T-helper 17 cell (primary cell): ENCODE data around the gene MAPK12. TPM values are rescaled to one million over a fixed set of nuclear protein-coding genes. Genes with fewer than 3 reads are reported as not detected.

ENCODE experiments used
- ATAC-seq: fragments of 150-1000 bp; cut with Tn5 transposase; 2 replicates; pipeline ENCODE4 v1.10.0; 2021; ENCODE audit warnings: mild to moderate bottlenecking, moderate library complexity
- DNase-seq, 3 donors: peaks; one replicate each; pipeline versions ENCODE4 v3.0.0 to v3.0.0-alpha.2; 2020 to 2021
- H3K9me3 ChIP-seq: one replicate; pipeline ENCODE4 v1.7.0; 2013; ENCODE audit warnings: low read length, mild to moderate bottlenecking; ENCODE audit not compliant: control insufficient read depth, poor library complexity, severe bottlenecking
- H3K27ac Mint-ChIP-seq: one replicate; pipeline ENCODE4 v1.8.0; 2022; ENCODE audit warnings: mild to moderate bottlenecking, moderate library complexity, mixed read lengths
- H3K27me3 Mint-ChIP-seq: one replicate; pipeline ENCODE4 v1.8.0; 2022; ENCODE audit warnings: mixed read lengths
- H3K36me3 Mint-ChIP-seq: one replicate; pipeline ENCODE4 v1.8.0; 2022; ENCODE audit warnings: low read depth, mixed read lengths
- H3K4me1 Mint-ChIP-seq: one replicate; pipeline ENCODE4 v1.8.0; 2022; ENCODE audit warnings: mild to moderate bottlenecking, mixed read lengths
- H3K4me3 Mint-ChIP-seq: one replicate; pipeline ENCODE4 v1.8.0; 2022; ENCODE audit warnings: mild to moderate bottlenecking, moderate library complexity, mixed read lengths
- total RNA-seq, 4 donors: library from RNA in 2 of 4; stranded (reverse) in 2 of 4; gene quantifications; one replicate each; pipeline ENCODE4 v1.2.3 and lab custom pipeline; 2022 to 2026

MAPK12 gene
- total RNA-seq, 2 donors from 2014 or later: 1.7 to 1.9 TPM

GRCh38 chr22:50245214-50246072, 16.0 kb downstream of the MAPK12 start:
- H3K36me3 Mint-ChIP-seq: peaks cover 2% of the 10 kb centered on the region
- peaks cover 25% of the 10 kb centered on the region for H3K4me1 Mint-ChIP-seq
- no peaks in the 10 kb centered on the region for H3K9me3 ChIP-seq
- ATAC-seq (peak; percentile 30), DNase-seq (peak in 1 of 3 donors; percentile 67)
- H3K4me3 Mint-ChIP-seq: peak overlapping the region; percentile 94
- H3K27me3 Mint-ChIP-seq: no peaks in the 10 kb centered on the region
- H3K27ac Mint-ChIP-seq: peak overlapping the region; percentile 92

GRCh38 chr22:50244420-50245213, 16.9 kb downstream of the MAPK12 start, which contains the start of gene TUBGCP6:
TSS of gene TUBGCP6 (minus strand) at chr22:50245023. CDS start at chr22:50244459, 564 bp downstream.
- no peaks in the 10 kb centered on the region for H3K9me3 ChIP-seq
- peak; percentile 81 to 87 (median 86) for DNase-seq
- Mint-ChIP-seq H3K27ac (peak within 1 kb of the TSS; percentile 92), H3K36me3 (peaks cover 2% of the 10 kb centered on the region), H3K27me3 (no peaks in the 10 kb centered on the region), H3K4me3 (peak within 1 kb of the TSS; percentile 94), H3K4me1 (peaks cover 29% of the 10 kb centered on the region)
- ATAC-seq: peak; percentile 76

DNA sequence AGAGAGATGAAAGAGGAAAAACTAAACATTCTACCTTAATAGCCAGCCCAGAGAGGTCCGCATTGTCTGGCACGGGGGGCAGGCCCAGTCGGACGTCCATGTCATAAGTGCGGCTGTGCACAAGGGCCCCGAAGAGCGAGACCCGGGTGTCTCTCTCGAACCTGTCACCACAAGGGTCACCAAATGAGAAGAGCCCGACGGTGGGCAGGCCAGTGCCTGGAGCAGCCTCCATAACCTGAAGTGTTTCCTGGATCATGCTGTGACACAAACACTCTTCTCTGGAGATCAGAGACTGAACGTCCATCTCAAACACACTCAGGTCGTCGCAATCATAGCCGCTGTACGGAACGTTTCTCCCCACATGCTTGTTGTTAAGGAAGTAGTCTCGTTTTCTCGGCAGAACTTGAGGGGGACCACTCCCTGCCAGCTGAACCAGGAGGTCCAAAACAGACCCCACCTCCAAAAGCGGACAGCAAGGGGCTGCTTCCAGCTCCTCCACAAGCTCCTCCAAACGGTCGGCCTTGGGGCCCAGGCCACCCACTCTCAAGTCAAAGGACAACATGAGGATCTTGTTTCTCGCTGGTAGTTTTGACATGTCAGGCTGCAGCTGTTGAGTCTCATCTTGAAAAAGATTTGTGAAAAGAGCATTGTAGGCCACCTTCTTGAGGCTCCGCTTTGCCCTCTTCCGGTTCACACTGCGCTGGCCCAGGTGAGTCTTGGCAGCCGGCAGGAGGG, 17.6 kb downstream of the MAPK12 start:
- H3K9me3 ChIP-seq: no peaks in the 10 kb centered on the region
- DNase-seq (no peak), ATAC-seq (no peak)
- no peaks in the 10 kb centered on the region for H3K27me3 Mint-ChIP-seq
- peak overlapping the region; percentile 94 for H3K4me3 Mint-ChIP-seq
- H3K27ac Mint-ChIP-seq: peak overlapping the region; percentile 92
- H3K36me3 Mint-ChIP-seq: peaks cover 2% of the 10 kb centered on the region
- H3K4me1 Mint-ChIP-seq: peaks cover 29% of the 10 kb centered on the region

GRCh38 chr22:50242406-50242949, 19.0 kb downstream of the MAPK12 start:
- H3K4me3 Mint-ChIP-seq: peak overlapping the region; percentile 94
- DNase-seq: no peak
- ATAC-seq: no peak
- H3K36me3 Mint-ChIP-seq: peaks cover 2% of the 10 kb centered on the region
- H3K9me3 ChIP-seq: no peaks in the 10 kb centered on the region
- H3K27ac Mint-ChIP-seq: peak overlapping the region; percentile 92
- H3K4me1 Mint-ChIP-seq: peaks cover 27% of the 10 kb centered on the region
- H3K27me3 Mint-ChIP-seq: no peaks in the 10 kb centered on the region

DNA sequence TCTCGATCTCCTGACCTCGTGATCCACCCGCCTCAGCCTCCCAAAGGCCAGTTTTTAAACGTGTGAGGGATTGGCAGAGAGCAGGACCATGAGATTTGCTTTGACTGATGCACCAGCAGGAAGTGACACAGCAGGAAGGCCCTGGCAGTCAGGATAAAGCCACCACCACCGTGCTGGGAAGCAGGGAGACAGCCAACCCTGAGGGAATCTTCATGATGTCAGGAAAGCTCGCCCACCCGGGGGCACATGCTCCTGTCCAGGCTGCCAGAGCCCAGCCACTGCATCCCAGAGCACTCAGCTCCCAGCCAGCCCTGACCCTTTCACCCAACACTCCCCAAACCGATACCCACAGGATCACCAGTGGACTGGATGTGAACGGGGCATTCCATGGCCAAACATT, 22.7 kb downstream of the MAPK12 start:
- ATAC-seq: no peak
- Mint-ChIP-seq H3K36me3 (peaks cover 2% of the 10 kb centered on the region), H3K27me3 (no peaks in the 10 kb centered on the region), H3K27ac (no peak overlapping the region), H3K4me1 (peaks cover 35% of the 10 kb centered on the region), H3K4me3 (no peak overlapping the region)
- no peak for DNase-seq
- H3K9me3 ChIP-seq: no peaks in the 10 kb centered on the region

DNA sequence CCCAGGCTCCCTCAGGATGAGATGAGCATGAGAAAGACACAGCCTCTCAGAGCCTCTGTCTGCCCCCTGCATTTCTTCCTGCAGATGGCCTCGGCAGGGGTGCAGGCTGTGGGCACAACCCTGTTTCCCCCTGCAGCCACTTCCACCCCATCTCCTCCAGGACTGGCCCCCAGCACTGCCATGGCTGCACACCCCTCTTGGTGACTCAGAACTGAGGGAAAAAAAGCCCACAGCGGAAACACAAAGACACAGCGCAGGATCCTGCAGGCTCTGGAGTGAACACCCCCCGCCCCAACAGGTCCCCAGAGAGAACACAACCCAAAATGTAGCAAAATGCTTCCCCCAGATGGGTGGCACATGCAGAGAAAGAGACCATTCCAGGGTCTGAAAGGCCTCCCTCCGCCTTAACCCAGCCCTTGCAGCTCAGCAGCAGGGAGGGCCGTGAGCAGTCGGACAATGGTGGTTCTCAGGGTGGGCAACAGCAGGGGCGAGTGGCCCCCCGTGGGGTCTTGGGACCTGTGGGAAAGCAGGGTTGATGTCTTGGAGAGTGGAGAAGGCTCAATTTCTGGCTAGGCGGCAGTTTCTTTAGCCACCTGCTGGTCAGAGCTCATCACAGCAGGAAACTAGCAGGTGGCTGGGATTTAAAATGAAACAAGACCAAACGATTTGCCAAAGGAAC, 24.6 kb downstream of the MAPK12 start:
- DNase-seq (no peak), ATAC-seq (no peak)
- peaks cover 2% of the 10 kb centered on the region for H3K36me3 Mint-ChIP-seq
- no peaks in the 10 kb centered on the region for H3K27me3 Mint-ChIP-seq
- H3K4me3 Mint-ChIP-seq: no peak overlapping the region
- no peaks in the 10 kb centered on the region for H3K9me3 ChIP-seq
- H3K4me1 Mint-ChIP-seq: peaks cover 31% of the 10 kb centered on the region
- peak overlapping the region; percentile 70 for H3K27ac Mint-ChIP-seq

DNA sequence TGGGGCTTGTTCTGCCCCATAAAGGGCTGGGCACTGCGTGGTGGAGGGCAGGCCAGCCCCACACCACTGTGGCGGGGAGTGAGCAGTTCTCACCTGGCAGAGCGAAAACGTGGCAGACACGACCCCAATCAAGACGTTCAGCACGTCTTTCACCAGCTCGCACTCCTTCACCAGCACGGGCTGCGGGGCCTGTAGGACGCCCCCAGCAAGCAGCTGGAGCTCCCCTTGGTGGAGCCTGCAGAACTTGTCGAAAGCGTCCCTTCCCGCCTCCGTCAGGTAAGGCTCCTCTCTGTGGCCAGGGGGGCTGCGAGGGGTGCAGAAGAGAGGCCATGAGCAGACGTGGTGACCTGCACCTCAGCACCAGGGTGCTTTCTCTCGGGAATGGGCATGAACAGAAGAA, 28.3 kb downstream of the MAPK12 start:
- H3K9me3 ChIP-seq: no peaks in the 10 kb centered on the region
- DNase-seq: no peak
- H3K27me3 Mint-ChIP-seq: no peaks in the 10 kb centered on the region
- H3K27ac Mint-ChIP-seq: peak overlapping the region; percentile 63
- H3K4me3 Mint-ChIP-seq: no peak overlapping the region
- H3K36me3 Mint-ChIP-seq: peaks cover 5% of the 10 kb centered on the region
- no peak for ATAC-seq
- peaks cover 26% of the 10 kb centered on the region for H3K4me1 Mint-ChIP-seq

- Mint-ChIP-seq H3K4me3 (no peak overlapping the region), H3K27me3 (no peaks in the 10 kb centered on the region), H3K36me3 (peaks cover 5% of the 10 kb centered on the region), H3K27ac (no peak overlapping the region), H3K4me1 (peaks cover 22% of the 10 kb centered on the region)
- no peaks in the 10 kb centered on the region for H3K9me3 ChIP-seq
- ATAC-seq: no peak
- no peak for DNase-seq
Measured at GRCh38 chr22:50232481-50233151, 28.9 kb downstream of the MAPK12 start.

GRCh38 chr22:50229370-50229769, 32.1 kb downstream of the MAPK12 start:
- no peak for DNase-seq
- no peak overlapping the region for H3K4me3 Mint-ChIP-seq
- no peak for ATAC-seq
- H3K9me3 ChIP-seq: no peaks in the 10 kb centered on the region
- peaks cover 5% of the 10 kb centered on the region for H3K36me3 Mint-ChIP-seq
- H3K27me3 Mint-ChIP-seq: no peaks in the 10 kb centered on the region
- H3K27ac Mint-ChIP-seq: no peak overlapping the region
- H3K4me1 Mint-ChIP-seq: peaks cover 15% of the 10 kb centered on the region

DNA sequence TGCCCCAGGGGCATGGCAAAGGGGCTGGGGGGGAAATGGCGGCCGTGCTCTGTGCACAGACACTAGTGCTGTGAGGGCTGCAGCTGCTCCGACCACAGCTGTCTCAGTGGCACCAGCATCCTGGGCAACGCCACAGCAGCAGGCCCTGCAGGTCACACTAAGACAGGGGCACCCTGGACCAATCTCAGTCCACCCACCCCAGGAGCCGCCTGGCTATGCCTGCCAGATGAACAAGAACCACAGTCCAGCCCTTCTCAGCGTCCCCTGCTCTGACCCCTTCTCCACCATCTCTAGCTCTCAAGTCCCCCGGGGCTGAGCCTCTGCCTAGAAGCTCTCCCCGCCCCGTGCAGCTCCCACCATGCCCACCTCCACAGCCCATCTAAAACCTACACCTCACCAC, 33.1 kb downstream of the MAPK12 start:
- Mint-ChIP-seq H3K27me3 (no peaks in the 10 kb centered on the region), H3K4me3 (no peak overlapping the region), H3K36me3 (peaks cover 2% of the 10 kb centered on the region), H3K27ac (peak overlapping the region; percentile 47), H3K4me1 (peaks cover 9% of the 10 kb centered on the region)
- DNase-seq (no peak), ATAC-seq (no peak)
- H3K9me3 ChIP-seq: no peaks in the 10 kb centered on the region

DNA sequence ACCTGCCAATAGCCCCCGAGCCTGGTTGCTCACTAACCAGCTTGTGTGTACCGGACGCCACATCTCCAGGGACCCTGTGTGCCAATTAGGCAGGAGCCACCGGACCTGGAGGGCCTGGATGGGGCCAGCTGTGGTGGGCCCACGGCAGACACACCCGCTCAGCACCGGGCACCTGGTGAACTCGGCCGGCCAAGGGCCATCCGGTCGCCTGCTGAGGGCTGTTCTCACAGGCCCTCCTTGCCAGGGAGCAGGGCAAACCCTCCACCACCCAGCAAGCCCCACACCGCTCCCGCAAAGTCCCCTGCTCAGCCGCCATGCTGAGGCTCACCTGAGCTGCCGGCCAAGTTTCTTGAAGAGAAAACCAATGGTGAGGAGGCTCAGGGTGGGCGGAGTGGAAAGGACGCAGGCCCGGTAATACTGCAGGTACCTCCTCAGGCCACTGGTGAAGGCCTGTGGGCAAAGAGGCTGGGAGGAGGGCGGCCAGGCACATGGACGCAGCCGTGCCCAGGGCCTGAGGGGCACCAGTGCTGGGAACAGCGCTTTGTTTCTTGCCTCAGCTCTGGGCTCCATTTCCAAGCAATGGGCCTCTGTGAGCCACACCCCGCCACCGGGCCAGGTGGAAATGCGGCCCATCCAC, 33.8 kb downstream of the MAPK12 start:
- ATAC-seq (no peak), DNase-seq (no peak)
- Mint-ChIP-seq H3K27me3 (no peaks in the 10 kb centered on the region), H3K36me3 (peaks cover 2% of the 10 kb centered on the region), H3K4me1 (peaks cover 9% of the 10 kb centered on the region), H3K27ac (no peak overlapping the region), H3K4me3 (no peak overlapping the region)
- H3K9me3 ChIP-seq: no peaks in the 10 kb centered on the region

GRCh38 chr22:50226875-50227165, 34.7 kb downstream of the MAPK12 start:
- H3K27ac Mint-ChIP-seq: no peak overlapping the region
- no peaks in the 10 kb centered on the region for H3K27me3 Mint-ChIP-seq
- DNase-seq (no peak), ATAC-seq (no peak)
- peaks cover 9% of the 10 kb centered on the region for H3K4me1 Mint-ChIP-seq
- H3K4me3 Mint-ChIP-seq: no peak overlapping the region
- peaks cover 2% of the 10 kb centered on the region for H3K36me3 Mint-ChIP-seq
- H3K9me3 ChIP-seq: no peaks in the 10 kb centered on the region
